NK-92 (cell line): ENCODE data around the gene COL4A4.
"Not testable (repeated sequence)": the region's sequence is repeated elsewhere in the genome, so short reads cannot be mapped to it uniquely, and the experiment has no call there.

Experiments used
- DNase-seq: peaks from one replicate; lab custom pipeline; 2025; ENCODE audit not compliant: unreplicated experiment; lab: John Stamatoyannopoulos, UW

The COL4A4 gene

DNA sequence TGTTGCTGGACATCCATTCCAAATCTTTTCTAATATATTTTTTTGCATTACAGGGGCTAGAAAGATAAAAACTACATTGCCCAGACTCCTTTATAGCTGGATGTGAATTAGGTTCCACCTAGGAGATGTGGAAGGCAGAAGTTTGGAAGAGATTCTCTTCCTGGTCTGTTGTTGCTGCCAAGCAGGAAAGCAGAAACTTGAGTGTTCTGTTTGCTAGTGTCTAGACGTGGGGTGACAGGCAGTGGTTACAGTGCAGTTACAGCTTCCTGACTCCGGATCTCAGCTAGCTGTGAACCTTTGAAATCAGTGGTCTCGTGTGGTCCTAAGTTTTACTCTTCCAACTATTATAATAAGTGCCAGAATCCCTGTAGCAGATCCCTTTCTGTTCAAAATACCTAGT, 46.2 kb downstream of the COL4A4 start:
- DNase-seq, result no peak

DNA sequence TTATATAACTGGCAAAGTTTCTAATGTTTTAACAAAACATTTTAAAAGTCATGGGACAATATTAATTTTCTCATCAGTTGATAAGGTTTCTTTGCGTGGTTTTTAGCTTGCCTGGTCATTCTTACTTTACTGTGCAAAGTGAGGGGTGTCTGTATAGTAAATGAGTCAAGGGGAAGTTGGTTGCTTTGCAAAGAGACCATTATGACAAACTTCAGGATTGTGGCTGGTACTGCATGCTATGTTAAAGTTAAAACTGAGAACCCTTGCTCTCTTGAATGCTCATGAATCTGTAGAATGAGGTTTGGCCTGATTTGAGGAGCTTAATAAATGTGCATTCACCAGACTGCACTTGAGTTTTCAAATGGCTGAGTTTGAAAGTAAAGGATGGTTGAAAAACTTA, 47.0 kb downstream of the COL4A4 start:
- no peak for DNase-seq

DNA sequence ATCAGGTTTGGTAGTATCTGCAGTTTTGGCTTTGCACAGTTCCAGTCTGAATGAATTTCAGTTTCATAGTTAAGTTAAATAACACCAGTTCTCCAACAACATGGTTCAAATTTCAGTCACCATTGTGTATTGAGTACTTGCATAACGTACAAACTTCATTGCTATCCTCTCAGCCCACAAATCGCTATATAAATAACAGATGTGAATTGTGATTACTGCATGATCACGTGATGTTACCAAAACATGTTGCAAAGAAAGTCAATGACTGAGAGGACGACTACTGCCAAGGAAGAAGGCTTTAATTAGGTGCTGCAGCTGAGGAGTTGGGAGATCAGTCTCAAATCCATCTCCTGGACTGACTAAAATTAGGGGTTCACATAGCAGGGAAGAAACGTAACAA, 48.2 kb downstream of the COL4A4 start:
- no peak for DNase-seq

DNA sequence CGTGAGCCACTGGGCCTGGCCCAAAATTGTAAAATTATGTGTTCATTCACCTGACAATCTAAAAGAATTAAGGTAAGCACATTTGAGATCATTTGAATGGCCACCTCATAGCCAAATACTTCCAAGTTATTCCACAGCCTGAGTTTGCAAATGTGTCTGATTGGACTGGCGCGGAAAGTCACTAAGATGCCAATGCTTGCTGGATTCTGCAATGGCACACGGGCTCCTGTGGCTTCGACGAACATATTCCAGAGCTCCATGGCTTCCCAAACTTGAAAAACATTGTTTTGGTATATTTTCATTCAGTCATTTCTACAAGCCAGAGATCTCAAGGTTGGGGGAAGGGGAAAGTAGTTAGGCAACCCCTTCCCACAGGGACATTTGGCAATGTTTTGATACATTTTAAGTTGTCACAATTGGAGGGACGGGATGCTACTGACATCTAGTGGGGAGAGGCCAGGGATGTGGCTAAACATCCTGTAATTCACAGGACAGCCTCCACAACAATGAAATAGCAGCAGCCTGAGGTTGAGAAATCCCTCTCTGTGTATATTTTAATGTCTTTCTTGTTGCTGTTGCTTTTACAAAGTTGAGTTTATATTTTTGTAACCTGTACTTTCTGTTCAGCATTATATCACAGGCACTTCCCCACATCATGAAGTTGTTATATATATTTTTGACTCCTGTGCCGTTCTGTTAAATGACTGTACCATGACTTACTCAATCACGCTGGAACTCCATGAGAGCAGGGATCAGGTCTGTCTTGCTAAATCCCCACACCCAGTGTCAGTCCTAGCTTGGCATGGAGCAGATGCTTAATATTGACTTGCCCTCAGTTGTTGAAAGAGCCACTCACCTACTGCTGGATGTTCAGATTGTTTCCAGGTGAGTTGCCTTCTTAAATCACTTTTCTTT, 56.9 kb downstream of the COL4A4 start:
- no peak for DNase-seq

DNA sequence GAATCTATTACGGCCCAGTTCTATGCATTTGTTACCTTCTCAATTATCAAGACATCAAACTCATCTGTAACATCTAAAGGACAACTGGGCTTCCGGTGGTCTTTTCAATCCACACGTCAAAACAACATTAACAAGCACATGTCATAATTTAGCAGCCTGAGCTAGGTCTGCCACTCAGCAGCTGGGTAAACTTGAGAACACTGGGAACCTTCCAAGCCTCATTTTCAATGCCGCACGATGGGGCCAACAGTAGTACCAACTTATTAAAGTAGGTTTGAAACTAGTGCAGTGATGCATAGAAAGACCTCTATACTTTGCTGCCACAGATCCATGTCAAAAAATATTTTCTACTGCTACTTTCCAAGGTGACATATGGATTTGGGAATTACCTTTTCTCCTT, 60.4 kb downstream of the COL4A4 start:
- no peak for DNase-seq

DNA sequence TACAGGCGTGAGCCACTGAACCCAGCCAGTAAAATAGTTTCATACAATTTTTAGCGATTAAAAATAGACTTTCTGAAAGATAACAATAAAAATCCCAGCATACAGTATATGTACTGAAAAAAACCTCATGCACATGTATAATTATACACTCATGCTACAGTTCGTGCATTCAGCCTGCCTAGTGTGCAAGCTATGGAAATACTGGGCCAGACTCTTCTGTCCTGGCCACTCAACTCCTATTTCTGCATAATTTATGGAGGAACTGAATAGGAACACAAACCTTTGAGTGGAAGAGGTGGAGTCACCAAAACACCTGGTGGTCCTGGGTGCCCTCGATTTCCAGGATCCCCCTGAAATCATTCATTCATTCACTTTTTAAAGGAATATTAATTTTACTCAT, 64.7 kb downstream of the COL4A4 start:
- DNase-seq, result no peak

DNA sequence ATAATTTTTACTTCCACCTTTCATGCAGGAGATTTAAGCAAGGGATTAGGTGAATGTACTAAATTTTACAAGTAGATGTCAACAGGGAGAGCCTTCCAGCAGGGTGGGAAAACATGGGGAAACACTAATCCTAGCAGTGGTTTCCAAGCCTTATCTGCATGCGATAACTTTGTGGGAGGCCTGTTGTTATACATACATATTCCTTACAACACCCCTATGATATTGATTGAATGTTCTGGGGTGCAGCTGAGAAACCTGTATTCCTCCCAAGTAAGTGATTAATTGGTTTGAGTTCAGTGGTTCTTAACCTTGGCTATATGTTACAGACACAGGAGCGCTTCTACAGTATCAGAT, 65.9 kb downstream of the COL4A4 start:
- DNase-seq, result no peak

DNA sequence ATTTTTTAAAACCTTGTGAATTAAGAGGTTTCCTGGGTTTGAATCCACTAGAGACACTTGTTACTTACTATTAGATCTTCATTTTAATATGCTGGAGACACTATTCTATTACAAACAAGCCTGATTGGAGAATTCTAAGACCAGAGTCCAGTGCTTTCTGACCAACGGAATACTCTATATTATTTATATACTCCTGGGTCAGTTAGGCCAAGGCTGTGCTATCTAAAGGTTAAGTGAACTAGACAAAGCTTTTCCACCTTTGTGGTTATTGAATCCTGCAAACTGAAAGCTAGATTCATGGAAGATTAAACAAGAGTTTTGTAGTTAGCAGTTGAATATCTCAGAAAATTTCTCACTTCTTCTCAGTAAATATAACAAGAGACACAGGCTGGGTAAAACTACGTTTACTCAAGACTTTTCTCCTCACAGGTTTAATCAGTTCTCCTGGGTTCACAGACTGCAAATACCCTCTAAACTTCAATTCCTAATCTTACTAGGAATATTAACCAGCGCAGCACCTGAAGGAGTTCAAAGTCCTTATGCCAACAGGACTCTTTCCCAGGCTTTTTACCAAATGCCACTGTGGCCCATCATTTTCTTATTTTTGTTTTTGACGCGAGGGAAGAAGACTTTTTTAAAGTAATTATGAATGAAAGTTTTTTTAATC, 66.4 kb downstream of the COL4A4 start:
- DNase-seq, result no peak

DNA sequence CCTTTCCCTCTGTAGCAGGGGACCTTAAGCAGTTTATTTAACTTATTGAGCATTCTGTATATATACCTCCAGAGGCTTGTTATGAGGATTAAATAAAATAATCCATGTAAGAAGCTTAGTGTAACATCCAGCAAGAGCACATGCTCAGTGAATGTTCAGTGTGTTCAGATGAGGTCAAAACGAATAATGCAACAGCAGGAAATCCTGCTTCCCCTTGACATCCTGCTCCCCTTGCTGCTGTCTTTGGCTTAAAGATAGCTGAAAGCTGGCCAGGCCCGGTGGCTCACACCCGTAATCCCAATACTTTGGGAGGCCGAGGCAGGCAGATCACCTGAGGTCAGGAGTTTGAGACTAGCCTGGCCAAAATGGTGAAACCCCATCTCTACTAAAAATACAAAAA, 68.7 kb downstream of the COL4A4 start:
- DNase-seq, result no peak

DNA sequence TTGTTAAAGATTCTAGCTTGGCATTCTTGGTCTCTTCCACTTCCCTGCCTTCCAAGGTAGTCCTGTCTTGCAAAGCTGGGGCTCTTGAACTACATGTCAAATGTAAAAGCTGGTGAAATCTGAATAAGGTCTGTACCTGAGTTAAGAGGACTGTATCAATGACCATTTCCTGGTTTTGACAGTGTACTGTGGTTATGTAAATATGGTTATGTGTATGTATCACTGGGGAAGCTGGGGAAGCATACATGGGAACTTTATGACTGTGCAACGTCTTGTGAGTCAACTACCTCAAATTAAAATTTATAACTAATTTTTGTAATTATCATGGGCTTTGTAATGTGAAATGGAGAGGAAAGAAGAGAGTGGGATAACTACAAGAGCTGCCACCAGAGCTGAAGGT, 81.7 kb downstream of the COL4A4 start:
- no peak for DNase-seq

DNA sequence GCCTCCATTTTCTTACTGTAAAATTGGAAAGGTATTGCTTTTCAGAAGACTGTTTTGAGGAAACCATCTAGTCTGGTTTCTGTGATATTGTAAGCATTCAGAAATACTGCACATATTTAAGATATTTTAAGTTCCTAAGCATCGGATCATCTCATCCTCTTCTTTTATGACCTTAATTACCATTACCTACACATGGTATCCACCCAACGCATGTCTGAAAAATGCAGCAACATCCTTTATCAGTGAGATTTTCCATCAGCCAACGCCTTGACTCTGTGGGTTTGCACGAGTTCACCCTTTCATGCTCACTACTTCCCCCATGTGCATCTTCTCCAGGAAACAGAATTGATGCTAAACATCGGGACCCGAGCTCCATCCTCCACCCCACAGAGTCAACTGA, 84.3 kb downstream of the COL4A4 start:
- DNase-seq, result no peak

DNA sequence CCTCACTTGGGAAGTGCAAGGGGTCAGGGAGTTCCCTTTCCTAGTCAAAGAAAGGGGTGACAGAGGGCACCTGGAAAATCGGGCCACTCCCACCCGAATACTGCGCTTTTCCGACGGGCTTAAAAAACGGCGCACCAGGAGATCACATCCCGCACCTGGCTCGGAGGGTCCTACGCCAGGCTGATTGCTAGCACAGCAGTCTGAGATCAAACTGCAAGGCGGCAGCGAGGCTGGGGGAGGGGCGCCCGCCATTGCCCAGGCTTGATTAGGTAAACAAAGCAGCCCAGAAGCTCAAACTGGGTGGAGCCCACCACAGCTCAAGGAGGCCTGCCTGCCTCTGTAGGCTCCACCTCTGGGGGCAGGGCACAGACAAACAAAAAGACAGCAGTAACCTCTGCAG, 98.9 kb downstream of the COL4A4 start:
- DNase-seq, result not testable (repeated sequence)

DNA sequence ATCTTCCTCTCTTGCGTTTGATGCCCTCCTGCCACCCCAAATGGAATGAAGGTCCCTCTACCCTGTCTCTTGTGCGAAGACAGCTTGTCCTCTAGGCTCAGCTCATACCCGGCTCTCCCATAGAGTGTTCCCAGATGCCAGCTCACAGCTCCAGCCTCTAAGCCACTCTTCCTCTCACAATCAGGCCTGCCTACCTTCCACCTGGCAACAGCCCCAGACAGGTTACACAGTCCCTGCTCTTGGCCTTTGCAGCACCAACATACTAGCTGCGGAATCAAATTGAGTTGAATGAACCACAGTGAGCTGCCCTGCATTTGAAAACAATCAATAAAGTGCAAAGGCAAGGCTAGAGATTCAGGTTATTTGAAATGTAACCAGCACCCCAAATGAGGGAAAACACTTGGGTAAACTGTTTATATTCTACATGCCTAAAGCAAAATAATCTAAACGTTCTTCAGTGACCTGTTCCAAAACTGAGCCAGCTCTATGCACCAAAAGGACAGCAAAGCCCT, 105.1 kb downstream of the COL4A4 start:
- DNase-seq, result no peak

DNA sequence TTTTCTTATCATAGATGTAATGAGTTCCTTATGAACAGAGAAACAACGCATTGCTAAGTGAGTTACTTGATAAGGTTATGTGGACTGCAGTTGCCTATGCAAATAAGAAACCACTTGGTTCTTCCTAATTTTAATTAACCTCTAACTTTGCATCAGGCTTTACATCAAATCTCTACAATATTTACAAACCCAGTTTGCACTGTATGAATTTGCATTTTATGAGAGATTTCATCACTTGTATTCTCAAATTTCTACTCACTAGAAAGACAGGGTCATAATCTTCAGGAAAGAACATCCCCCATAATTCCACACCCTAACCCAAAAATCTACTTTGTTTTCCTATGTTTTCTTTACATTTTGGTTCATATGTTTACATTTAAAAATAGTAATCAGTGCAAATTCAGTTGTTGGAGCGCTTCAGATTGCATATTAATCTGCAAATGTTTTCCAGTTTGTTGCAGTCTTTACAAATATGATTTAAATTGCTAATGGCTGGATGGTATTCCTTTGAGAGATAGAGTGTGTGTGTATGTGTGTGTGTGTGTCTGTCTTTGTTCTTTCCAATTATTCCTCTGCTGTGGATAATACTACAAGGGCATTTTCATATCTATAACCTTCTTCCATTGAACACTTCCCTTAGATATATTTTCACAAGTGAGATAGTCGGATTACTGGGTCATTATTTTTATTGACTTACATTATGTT, 106.1 kb downstream of the COL4A4 start:
- DNase-seq, result no peak

DNA sequence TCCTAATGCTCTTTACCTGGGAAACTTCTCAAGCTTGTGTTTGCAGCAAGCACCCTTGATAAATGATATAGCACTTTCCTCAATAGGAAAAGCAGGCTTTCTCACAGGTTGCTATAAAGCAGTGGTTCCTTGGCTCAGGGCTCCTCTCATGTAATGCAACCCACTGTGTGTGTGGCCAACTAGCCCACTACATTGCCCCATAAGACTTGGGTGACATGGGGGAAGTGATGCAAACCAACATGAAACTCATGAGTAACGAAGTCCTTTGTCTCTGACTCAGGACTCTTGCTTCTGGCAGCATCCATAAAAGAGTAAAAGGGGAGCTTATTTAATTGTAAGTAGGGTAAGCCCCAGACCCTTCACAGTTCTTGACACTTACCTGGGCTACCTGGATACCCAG, 106.9 kb downstream of the COL4A4 start:
- no peak for DNase-seq

DNA sequence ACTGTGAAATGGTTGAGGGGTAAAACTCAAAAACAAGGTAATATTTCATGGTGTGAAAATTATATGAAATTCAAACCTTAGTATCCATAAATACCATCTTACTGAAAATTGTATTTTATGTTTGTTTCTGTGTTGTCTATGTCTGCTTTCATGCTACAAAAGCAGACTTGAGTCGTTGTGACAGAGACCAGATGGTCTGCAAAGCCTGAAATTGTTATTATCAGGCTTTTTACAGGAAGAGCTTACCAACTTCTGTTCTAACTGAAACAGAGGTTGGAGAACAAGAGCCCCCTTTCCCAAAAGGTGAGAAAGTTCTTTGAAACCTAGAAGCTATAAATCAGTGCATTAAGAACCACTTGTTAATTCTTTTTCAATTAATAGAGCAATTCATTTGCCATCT, 110.0 kb downstream of the COL4A4 start:
- DNase-seq, result no peak

DNA sequence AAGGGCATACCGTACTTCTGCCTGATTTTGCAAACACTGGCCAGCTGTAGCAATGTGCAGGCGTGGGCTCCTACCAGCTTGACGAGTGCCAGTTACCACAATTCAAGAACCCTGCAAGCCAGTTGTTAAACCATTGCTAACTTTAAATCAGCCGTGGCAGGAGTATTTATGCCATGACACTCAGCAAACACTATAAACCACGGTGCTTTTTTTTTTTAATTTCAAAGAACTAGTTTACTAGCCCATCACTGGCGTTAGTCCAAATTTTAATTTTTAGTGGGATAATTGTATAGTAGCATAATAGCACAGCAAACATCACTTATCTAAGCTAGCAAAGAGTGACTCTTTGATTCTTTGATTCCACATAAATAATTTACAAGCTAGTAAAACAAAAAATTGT, 111.1 kb downstream of the COL4A4 start:
- no peak for DNase-seq

DNA sequence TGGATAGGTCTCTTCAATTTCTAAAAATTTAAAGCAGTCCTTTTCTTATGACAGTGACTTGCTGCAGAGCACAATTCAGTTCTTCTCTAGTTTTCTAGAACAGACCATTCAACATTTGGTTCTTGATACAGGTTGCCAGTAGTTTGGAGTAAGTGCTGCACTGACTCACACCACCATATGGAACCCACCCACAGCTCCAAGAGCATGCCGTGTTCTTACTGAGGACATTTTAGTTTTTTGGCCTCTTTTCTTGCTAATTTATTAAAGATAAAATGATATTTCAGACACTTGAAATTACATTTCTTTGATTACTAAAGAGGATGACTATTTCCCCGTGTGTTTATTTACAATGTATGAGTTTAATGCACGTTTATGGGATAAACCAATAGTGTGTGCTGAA, 120.0 kb downstream of the COL4A4 start:
- DNase-seq, result no peak

DNA sequence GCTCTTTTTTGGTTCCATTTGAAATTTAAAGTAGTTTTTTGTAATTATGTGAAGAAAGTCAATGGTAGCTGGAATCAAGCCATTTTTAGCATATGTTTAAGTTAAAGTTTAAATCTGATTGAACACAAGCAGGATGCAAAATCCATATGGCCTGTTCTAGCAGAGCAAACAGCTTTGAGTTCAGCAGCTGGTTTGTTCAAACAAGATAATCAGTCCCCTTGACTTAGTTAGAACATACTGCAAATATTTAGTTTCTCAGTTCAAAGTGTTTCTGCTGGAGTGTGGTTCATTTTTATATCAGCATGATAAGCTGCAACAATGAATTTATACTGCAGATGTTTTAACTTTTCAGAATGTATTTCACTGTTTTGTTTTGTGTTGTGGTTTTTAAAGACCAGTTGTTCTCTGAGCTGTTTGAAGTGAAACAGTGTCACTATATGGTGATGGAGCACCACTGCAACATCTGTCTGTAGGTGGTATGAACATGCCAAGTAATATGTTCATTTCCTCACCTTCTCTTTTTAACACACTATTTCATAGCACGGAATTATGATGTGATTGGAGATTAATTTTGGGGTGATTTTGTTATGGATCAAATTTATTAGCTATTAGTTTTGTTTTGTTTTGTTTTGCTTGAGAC, 125.3 kb downstream of the COL4A4 start:
- no peak for DNase-seq

DNA sequence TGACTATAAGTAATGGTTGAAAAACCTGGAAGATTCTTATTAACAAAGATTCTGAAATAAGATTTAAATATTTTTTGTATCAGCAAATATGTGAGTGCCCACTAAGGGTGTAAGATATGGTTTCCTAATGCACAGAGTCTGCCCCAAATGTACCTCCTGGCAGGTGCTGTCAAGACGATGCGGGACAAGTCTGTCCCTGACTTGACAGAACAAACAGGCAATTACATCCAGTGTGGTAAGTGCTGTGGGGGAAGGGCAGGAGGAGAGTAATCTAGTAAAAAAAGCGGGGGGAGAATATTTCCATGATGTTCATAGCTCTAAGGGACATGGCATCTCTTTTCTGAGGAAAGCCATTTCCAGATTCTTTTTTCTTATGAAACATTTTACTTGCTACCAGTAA, 127.5 kb downstream of the COL4A4 start:
- DNase-seq, result no peak

DNA sequence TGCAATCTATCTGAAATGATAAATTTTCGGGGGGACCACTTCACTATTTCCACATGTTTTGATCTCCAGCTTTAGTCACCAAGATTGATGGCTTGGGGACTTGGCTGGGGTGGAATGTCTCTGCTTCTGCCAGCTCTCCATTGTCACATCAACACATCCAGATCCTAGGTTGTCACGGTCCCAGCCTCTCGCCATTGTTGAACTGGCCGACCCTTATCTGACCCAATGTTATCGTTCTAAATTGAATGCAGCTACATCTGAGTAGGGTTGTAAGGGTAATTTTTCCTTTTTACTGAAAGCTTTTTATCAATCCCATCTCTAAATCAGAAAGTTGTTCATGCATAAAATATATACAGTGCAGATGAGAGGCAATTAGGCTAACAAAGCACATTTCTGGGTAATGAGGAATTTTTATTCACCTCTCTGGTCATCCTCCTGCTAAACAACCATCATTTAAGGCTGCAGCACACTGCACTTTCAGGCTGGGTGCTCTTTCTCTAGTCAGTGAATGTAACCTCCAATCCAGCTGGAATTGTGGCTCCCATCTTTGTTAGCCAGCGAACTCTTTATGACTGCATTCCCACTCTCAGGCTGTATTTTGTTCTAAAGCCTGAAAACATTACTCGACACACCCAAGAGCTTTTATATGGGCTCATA, 128.2 kb downstream of the COL4A4 start:
- DNase-seq, result no peak
